GM12878 (cell line): Measurements from ENCODE around the gene NFYC. TPM values are rescaled to one million over a fixed set of nuclear protein-coding genes. Genes with fewer than 3 reads are reported as not detected.

Source experiments
- ATAC-seq: fragments of 200-7000 bp; cut with Tn5 transposase; 3 replicates; pipeline ENCODE4 v1.9.1; 2020; ENCODE audit warnings: mild to moderate bottlenecking, moderate library complexity
- BruUV-seq: library from RNA; stranded (reverse); fragments of 400-500 nt; replicated peaks from 2 replicates; lab custom pipeline; 2021; lab: Mats Ljungman, UMichigan
- CTCF ChIA-PET: fragments of 300-600 bp; sonication (Branson Sonifier 250); formaldehyde crosslinking; extraction: SDS; loops from one replicate; lab custom pipeline; 2021; ENCODE audit warnings: inconsistent platforms; lab: Yijun Ruan, JAX
- POLR2A ChIA-PET: fragments of 350-600 bp; formaldehyde crosslinking; extraction: SDS; loops from one replicate; lab custom pipeline; 2021; ENCODE audit warnings: inconsistent platforms; lab: Charles Lee
- RAD21 ChIA-PET: fragments of 300-600 bp; sonication (Branson Sonifier 250); formaldehyde crosslinking; loops from one replicate; lab custom pipeline; 2023; ENCODE audit warnings: antibody characterized with exemption; ENCODE audit not compliant: unreplicated experiment; lab: Charles Lee
- SMC1A ChIA-PET: fragments of 300-600 bp; sonication (Branson Sonifier 250); formaldehyde crosslinking; loops from one replicate; lab custom pipeline; 2023; ENCODE audit not compliant: unreplicated experiment, uncharacterized antibody; lab: Charles Lee
- DNase-seq: peaks from one replicate; pipeline ENCODE4 v3.0.0-alpha.2; 2011; ENCODE audit warnings: low read depth, low spot score
- FAIRE-seq: peaks from 3 replicates; lab custom pipeline; 2011; peaks lifted over from hg19 to GRCh38; lab: Jason Lieb, UNC
- H2AFZ ChIP-seq: 2 replicates; pipeline ENCODE4 v1.6.0; 2011; ENCODE audit warnings: low read depth, low read length, control low read depth; ENCODE audit not compliant: control insufficient read depth
- H3K27ac ChIP-seq: 2 replicates; pipeline ENCODE4 v1.5.1; 2011; ENCODE audit warnings: control low read depth; ENCODE audit not compliant: control insufficient read depth, insufficient read depth
- H3K27me3 ChIP-seq, 2 experiments: replicated peaks in 1 of 2; 2 replicates each; pipeline versions ENCODE4 v1.6.0 to v1.6.1; 2011; ENCODE audit warnings: low read length in 1 of 2; ENCODE audit not compliant: control insufficient read depth in 2 of 2, insufficient read depth in 2 of 2
- H3K36me3 ChIP-seq, 2 experiments: 2 replicates each; pipeline ENCODE4 v1.5.1; 2011; ENCODE audit warnings: low read length in 1 of 2; ENCODE audit not compliant: control insufficient read depth in 2 of 2, insufficient read depth in 2 of 2
- H3K4me1 ChIP-seq: 2 replicates; pipeline ENCODE4 v1.6.1; 2011; ENCODE audit warnings: mild to moderate bottlenecking, low read length, moderate library complexity, mixed read lengths; ENCODE audit not compliant: control insufficient read depth, insufficient read depth
- H3K4me2 ChIP-seq: 2 replicates; pipeline ENCODE4 v1.6.0; 2011; ENCODE audit warnings: control low read depth; ENCODE audit not compliant: control insufficient read depth, insufficient read depth
- H3K4me3 ChIP-seq: fragments of 200-600 bp; sonication (generic); 2 replicates; pipeline ENCODE4 v1.5.1; 2016
- H3K79me2 ChIP-seq: 2 replicates; pipeline ENCODE4 v1.6.0; 2011; ENCODE audit warnings: low read length; ENCODE audit not compliant: control insufficient read depth, insufficient read depth
- H3K9ac ChIP-seq: 2 replicates; pipeline ENCODE4 v1.8.0; 2011; ENCODE audit warnings: low read length, control low read depth, mixed read lengths; ENCODE audit not compliant: control insufficient read depth, insufficient read depth
- H3K9me3 ChIP-seq: replicated peaks from 3 replicates; pipeline ENCODE4 v1.5.1; 2011; ENCODE audit warnings: mild to moderate bottlenecking, low read length; ENCODE audit not compliant: control insufficient read depth, insufficient read depth
- H4K20me1 ChIP-seq: 2 replicates; pipeline ENCODE4 v1.6.0; 2011; ENCODE audit not compliant: control insufficient read depth, insufficient read depth
- ATF7 ChIP-seq: fragments of 450-650 bp; IDR thresholded peaks from 2 replicates; pipeline ENCODE4 v1.6.1; 2016; ENCODE audit warnings: low read depth, mild to moderate bottlenecking
- JUNB ChIP-seq: IDR thresholded peaks from 2 replicates; pipeline ENCODE4 v1.6.1; 2016; ENCODE audit warnings: antibody characterized with exemption, mild to moderate bottlenecking
- TCF7 ChIP-seq: IDR thresholded peaks from 2 replicates; pipeline ENCODE4 v1.6.1; 2014; ENCODE audit warnings: antibody characterized with exemption, borderline replicate concordance
- YY1 ChIP-seq: IDR thresholded peaks from 2 replicates; pipeline ENCODE4 v1.6.1; 2011; ENCODE audit warnings: low read depth, mild to moderate bottlenecking, low read length
- ZBED1 ChIP-seq: IDR thresholded peaks from 2 replicates; pipeline ENCODE4 v1.6.1; 2016; ENCODE audit warnings: borderline replicate concordance
- WGBS: methylation state at CpG from one replicate; pipeline ENCODE4 v1.1.6; 2016; ENCODE audit warnings: low lambda C conversion rate; ENCODE audit not compliant: insufficient replicate concordance, insufficient coverage; ENCODE audit errors: missing lambda C conversion rate; 5-methylcytosine and 5-hydroxymethylcytosine counted together
- in situ Hi-C: fragments of 300-500 bp; cut with MboI; formaldehyde crosslinking; loops from 9 replicates; pipeline ENCODE4 v1.14.3; 2018; ENCODE audit warnings: mixed read lengths
- intact Hi-C: fragments of 100-400 bp; cut with micrococcal nuclease; formaldehyde crosslinking; loops from one replicate; pipeline ENCODE4 v1.14.2; 2022; ENCODE audit not compliant: unreplicated experiment
- polyA plus RNA-seq, 11 experiments: library from polyadenylated mRNA; depleted of rRNA in 4 of 11; unstranded in 6 of 11; stranded (reverse) in 5 of 11; fragments of >200 nt; fragmentation: Nextera tagmentation in 4 of 11; fragmentation: Illumina TruSeq in 1 of 11; extraction: Ambion mirVana in 4 of 11; extraction: Trizol in 1 of 11; gene quantifications; 1 replicate in 1 of 11; 2 replicates in 10 of 11; pipeline versions ENCODE4 v1.2.1 to v1.2.3, GENCODE V29; 2011 to 2016; ENCODE audit warnings: inconsistent platforms in 2 of 11, missing spikeins in 2 of 11, low read depth in 1 of 11
- total RNA-seq, 4 experiments: library from RNA; depleted of rRNA in 3 of 4; stranded (reverse); fragments of >200 nt in 3 of 4; fragmentation: Illumina TruSeq in 1 of 4; extraction: Trizol in 1 of 4; gene quantifications; 2 replicates each; pipeline versions ENCODE4 v1.2.1 to v1.2.3, GENCODE V29; 2013 to 2021
- TF ChIP-seq, protein P1 (sequence below): IDR thresholded peaks from 2 replicates; pipeline ENCODE4 v1.6.1; 2012; ENCODE audit warnings: improper control_type of control experiment, low read depth, low read length; ENCODE audit not compliant: insufficient replicate concordance

NFYC gene
- total and polyA plus RNA-seq, 10 of the 15 experiments (the other 5 are each of a cell fraction or from before 2014, with no cell fraction given) = 4.3 to 84.2 (median 58.3) TPM

- Histone ChIP-seq H3K36me3 (no peaks in the 10 kb centered on the region; a peak in 1 of 4 replicates), H3K9ac (no peak overlapping the region), H3K27ac (peak overlapping the region; percentile 72), H3K9me3 (no peaks in the 10 kb centered on the region), H3K4me3 (peak overlapping the region; percentile 42; the same call in 1 of the 2 replicates), H3K4me1 (peaks cover 72% of the 10 kb centered on the region), H4K20me1 (no peaks in the 10 kb centered on the region), H3K4me2 (peak overlapping the region; percentile 86), H3K79me2 (peaks cover 99% of the 10 kb centered on the region), H2AFZ (no peak overlapping the region), H3K27me3 (no peaks in the 10 kb centered on the region)
- TF ChIP-seq ATF7 (no peak), YY1 (no peak), ZBED1 (no peak), JUNB (peak; percentile 58), TCF7 (0 out of 2 replicates have a peak, but pooled peaks have one; percentile 26)
- TF ChIP-seq, protein P1, sequence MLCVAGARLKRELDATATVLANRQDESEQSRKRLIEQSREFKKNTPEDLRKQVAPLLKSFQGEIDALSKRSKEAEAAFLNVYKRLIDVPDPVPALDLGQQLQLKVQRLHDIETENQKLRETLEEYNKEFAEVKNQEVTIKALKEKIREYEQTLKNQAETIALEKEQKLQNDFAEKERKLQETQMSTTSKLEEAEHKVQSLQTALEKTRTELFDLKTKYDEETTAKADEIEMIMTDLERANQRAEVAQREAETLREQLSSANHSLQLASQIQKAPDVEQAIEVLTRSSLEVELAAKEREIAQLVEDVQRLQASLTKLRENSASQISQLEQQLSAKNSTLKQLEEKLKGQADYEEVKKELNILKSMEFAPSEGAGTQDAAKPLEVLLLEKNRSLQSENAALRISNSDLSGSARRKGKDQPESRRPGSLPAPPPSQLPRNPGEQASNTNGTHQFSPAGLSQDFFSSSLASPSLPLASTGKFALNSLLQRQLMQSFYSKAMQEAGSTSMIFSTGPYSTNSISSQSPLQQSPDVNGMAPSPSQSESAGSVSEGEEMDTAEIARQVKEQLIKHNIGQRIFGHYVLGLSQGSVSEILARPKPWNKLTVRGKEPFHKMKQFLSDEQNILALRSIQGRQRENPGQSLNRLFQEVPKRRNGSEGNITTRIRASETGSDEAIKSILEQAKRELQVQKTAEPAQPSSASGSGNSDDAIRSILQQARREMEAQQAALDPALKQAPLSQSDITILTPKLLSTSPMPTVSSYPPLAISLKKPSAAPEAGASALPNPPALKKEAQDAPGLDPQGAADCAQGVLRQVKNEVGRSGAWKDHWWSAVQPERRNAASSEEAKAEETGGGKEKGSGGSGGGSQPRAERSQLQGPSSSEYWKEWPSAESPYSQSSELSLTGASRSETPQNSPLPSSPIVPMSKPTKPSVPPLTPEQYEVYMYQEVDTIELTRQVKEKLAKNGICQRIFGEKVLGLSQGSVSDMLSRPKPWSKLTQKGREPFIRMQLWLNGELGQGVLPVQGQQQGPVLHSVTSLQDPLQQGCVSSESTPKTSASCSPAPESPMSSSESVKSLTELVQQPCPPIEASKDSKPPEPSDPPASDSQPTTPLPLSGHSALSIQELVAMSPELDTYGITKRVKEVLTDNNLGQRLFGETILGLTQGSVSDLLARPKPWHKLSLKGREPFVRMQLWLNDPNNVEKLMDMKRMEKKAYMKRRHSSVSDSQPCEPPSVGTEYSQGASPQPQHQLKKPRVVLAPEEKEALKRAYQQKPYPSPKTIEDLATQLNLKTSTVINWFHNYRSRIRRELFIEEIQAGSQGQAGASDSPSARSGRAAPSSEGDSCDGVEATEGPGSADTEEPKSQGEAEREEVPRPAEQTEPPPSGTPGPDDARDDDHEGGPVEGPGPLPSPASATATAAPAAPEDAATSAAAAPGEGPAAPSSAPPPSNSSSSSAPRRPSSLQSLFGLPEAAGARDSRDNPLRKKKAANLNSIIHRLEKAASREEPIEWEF = no peak
- ChIA-PET CTCF (interaction anchor here (1.1 kb wide), 1 partner anchor 11 kb away, joined by 3 read pairs; no protein-coding TSS in a partner anchor), RAD21 (interaction anchor here (1.1 to 1.6 kb wide), 2 partner anchors 25 to 56 kb away, joined by 3 read pairs; no protein-coding TSS in a partner anchor), SMC1A (interaction anchor here (1.1 to 1.6 kb wide), 2 partner anchors 13 to 14 kb away, joined by 3 to 5 read pairs; no protein-coding TSS in a partner anchor), POLR2A (interaction anchor here (0.7 to 8.1 kb wide), 2 partner anchors 9 to 20 kb away, joined by 3 to 244 read pairs; no protein-coding TSS in a partner anchor)
- FAIRE-seq = no peak
- intact Hi-C loops (loop anchor here (5.0 kb wide), 1 partner anchor 65 kb away; no protein-coding TSS in a partner anchor), in situ Hi-C loops (no loop called here)
- no peak for DNase-seq
- no peak for ATAC-seq
- no TSS peak for BruUV-seq
- 0% methylated on average over 5 of the region's 5 CpGs for whole genome bisulfite sequencing
Observed at GRCh38 chr1:40697436-40697835, 5.9 kb downstream of the NFYC start.
